NCI-H1092 treated with DMSO at 0.1 percent for 48 hours (cell line): ENCODE data around the gene SELENOO.

Experiments
- DNase-seq: peaks from one replicate; lab custom pipeline; 2025; lab: John Stamatoyannopoulos, UW

Gene SELENOO

DNA sequence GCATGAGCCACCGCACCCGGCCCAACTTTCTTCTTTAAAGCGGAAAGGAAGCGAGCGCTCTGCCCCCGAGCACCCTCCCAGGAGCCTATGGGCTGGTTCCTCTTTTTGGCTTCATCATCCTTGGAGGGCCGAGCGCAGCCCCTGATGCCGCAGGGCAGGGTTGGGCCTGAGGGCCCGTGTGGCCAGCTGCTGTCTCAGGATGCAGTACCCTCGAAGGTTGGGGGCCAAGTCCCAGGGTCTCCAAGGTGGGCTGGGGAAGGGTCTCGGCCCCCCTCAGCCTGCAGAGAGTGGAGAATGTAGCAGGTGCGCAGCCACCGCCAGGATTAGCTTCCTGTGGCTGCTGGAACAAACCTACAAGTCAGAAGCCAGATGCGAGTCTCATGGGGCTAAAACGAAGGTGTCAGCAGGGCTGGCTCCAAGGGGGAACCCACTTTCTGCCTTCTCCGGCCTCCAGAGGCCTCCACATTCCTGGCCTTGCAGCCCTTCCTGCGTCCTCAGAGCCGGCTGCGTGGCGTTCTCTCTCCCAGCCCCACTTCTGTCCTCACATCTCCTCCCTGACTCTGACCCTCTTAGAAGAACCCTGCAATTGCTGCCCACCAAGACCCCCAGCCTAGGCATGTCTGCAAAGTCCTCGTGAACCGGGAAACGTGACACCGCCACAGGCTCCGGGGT, 27.4 kb upstream of the SELENOO start:
- DNase-seq, result no peak

DNA sequence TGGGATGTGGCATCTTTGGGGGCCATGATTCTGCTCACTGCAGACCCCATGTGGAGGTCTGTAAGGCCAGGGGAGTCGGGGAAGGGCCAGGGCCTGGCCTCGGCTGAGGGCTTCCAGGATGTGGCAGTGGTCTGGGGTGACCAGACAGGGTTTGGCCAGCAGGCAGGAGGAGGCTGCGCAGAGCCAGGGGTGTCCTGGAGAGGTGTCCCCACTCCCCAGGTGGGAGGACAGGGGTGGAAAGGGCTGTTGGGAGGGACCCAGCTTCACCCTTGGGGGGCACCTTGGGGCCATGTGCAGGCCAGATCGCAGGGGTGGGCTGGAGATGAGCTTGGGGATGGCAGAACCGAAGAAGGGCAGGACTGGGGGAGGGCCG, 26.8 kb upstream of the SELENOO start:
- DNase-seq, result no peak

- DNase-seq, result no peak
Observed at GRCh38 chr22:50174382-50175190, 26.2 kb upstream of the SELENOO start.

DNA sequence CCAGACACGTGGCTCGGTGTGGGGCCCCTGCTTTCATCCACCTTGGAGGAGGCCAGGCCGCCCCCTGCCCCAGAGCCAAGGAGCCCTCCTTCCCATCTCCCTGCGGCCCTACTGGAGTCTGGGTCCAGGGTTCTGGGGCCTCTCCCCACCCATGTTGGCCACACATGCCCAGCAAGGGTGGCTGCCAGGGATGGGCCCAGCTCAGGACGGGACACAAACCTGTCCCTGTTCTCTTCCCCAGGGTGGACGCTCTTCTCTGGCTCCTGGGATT, 25.7 kb upstream of the SELENOO start:
- DNase-seq, result no peak

DNA sequence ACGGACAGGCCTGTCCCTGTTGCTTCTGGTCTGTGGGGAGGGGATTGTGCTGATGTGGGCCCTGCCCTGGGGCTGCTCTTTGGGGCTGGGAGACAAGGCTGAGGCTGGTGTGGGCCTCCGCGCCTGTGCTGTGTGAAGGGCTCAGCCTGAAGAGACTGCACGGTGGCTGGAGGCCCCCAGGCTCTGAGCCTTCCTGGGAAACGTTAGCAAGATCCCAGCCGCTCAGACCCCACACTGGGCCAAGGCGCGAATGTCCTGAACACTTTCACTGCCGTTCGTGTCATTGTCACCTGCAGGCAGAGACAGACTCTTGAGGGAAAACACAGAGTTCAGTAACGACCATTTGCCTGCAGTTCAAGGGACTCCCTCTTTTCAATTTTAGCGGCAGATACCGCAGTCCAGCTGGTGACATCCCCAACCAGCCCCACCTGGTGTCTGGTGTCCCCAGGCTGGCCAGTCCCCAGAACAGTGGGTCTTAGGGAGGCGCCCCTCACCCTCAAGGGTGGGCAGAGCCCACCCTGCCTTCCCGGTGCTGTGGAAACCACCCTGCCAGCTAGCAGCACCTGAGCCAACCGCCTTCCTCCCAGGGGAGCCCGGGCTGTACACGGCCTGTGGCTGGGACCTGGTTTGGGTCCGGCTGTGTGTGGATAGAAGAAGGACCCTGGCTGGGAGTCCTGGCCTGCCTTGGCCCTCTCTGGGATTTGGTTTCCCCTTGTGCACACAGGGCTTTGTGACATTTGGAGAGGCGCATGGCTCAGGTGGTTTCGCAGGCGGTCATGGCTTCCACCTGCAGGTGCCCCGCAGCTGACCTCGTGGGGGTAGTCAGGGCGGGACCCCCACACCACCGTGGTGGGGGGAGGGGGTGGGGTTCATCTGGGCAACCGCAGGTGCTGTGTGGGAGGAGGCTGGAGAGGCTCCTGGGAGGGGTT, 24.6 kb upstream of the SELENOO start:
- DNase-seq, result no peak

GRCh38 chr22:50176850-50177536, 23.8 kb upstream of the SELENOO start:
- no peak for DNase-seq

DNA sequence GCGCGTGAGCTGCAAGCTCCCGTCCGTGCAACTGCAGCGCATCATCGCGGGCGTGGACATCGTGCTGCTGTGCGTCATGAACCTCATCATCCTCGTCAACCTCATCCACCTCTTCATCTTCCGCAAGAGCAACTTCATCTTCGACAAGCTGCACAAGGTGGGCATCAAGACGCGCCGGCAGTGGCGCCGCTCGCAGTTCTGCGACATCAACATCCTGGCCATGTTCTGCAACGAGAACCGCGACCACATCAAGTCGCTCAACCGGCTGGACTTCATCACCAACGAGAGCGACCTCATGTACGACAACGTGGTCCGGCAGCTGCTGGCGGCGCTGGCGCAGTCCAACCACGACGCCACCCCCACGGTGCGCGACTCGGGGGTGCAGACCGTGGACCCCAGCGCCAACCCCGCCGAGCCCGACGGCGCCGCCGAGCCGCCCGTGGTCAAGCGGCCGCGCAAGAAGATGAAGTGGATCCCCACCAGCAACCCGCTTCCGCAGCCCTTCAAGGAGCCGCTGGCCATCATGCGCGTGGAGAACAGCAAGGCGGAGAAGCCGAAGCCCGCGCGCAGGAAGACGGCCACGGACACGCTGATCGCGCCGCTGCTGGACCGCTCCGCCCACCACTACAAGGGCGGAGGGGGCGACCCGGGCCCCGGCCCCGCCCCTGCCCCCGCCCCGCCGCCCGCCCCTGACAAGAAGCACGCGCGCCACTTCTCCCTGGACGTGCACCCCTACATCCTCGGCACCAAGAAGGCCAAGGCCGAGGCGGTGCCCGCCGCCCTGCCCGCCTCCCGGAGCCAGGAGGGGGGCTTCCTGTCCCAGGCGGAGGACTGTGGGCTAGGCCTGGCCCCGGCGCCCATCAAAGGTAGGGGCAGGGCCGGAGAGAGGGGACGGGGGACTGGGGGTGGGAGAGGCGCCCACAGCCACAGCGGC, 23.0 kb upstream of the SELENOO start:
- DNase-seq, result no peak

- no peak for DNase-seq
Observed at GRCh38 chr22:50178471-50178864, 22.3 kb upstream of the SELENOO start.

- DNase-seq, result no peak
Observed at GRCh38 chr22:50178871-50179869, 21.6 kb upstream of the SELENOO start.

DNA sequence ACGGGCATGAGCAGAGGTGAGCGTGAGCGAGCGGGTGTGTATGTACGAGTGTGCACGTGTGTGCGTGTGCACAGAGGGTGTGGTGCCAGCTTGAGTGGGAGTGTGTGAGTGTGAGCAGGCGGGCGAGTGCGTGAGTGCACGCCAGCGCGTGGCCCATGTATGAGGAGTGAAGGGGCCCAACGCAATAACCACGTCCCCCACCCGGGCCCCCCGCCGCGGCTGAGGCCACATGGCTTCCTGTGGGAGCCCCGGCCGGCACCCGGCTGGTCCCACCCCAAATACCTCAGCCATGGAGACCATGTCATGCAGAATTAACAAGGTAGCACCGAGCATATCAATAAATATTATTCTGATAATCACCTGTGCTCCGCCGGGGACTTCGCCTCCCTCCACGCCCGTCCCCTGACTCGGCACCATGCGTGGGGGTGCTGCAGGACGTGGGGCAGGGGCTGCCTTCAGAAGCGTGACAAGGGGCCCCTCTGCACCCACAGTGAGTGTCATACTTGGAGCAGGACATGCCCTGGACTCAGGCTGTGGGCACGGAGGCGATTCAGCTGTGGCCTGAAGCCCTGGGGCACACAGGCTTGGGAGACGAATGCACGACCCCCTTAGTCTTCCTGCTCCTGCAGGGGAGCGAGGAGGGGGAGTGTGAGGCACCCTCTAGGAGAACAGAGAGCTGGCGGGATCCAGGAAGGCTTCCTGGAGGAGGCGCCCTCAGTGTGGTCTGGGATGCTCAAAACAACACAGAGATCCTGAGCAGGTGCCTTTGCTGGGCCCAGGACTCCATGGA, 20.7 kb upstream of the SELENOO start:
- DNase-seq, result no peak

DNA sequence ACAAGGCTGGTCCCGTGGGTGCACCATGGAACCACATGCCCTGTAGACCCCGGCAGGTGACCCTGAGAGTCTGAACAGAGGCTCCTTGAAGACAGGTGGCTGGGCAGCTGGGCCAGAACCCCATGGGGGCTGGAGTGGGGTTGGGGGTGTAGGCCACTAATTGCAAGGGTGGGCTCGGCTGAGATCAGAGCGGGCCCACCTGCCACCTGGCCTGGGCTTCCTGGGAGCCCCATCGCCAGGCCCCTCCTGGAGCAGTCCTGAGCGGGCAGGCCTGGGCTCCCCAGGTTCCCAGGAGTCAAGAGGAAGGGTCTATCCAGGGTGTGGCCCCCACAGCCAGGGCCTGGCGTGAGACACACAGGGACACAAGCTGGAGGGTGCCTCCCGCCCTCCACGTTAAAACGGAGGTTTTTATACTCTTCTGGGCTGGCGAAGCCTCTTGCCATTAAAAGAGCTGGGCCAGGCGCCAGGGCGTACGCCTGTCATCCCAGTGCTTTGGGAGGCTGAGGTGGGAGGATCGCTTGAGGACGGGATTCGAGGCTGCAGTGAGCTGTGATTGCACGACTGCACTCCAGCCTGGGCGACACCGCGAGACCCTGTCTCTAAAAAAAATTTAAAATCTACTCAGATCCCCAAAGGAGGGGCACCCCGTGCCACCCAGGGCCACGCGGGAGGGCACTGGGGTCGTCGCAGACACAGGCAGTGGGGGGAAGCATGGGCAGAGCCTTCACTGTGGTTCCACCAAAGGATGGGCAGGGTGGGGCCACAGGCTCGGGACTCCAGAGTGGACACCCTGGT, 19.9 kb upstream of the SELENOO start:
- no peak for DNase-seq

DNA sequence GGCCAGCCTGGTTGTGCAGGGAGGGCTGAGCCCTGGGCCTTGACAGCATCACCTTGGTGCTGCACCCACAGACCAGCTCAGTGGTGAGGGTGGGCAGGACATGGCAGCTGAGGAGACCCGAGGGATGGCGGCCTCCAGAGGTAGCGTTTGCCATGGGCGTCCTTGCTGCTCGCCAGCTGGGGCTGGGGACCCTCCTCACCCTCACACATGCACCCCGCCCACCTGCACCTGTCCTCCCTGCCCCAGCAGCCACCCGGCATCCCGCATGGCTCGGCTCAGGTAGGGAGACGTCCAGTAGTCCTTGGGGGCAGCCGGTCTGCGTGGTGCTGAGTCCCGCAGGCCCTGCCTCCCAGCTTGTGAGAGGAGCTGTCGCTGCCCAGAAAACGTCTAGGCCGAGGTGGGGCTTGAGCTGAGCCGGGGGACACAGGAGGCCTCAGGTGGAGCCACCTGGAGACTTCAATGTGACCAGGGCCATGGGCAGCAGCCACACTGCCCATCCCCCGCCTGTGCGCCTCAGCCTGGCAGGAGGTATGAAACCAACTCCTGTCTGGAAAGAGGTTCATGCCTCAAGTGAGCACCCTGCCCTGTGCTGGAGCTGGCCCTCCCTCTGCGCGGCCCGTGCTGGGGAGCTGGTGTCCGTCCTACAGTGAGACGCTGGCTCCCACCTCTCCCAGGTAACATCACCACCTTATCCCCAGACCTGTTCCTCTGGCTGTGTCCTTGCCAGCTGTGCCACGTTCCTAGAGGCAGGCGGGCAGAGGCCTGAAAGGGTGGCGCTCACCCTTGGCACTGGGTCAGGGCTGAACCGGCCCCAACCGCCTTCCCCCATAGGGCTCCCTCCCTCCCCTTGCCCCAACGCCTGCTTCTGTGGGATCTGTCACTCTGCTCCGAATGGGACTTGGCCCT, 18.4 kb upstream of the SELENOO start:
- no peak for DNase-seq

GRCh38 chr22:50183141-50183971, 17.5 kb upstream of the SELENOO start:
- no peak for DNase-seq

DNA sequence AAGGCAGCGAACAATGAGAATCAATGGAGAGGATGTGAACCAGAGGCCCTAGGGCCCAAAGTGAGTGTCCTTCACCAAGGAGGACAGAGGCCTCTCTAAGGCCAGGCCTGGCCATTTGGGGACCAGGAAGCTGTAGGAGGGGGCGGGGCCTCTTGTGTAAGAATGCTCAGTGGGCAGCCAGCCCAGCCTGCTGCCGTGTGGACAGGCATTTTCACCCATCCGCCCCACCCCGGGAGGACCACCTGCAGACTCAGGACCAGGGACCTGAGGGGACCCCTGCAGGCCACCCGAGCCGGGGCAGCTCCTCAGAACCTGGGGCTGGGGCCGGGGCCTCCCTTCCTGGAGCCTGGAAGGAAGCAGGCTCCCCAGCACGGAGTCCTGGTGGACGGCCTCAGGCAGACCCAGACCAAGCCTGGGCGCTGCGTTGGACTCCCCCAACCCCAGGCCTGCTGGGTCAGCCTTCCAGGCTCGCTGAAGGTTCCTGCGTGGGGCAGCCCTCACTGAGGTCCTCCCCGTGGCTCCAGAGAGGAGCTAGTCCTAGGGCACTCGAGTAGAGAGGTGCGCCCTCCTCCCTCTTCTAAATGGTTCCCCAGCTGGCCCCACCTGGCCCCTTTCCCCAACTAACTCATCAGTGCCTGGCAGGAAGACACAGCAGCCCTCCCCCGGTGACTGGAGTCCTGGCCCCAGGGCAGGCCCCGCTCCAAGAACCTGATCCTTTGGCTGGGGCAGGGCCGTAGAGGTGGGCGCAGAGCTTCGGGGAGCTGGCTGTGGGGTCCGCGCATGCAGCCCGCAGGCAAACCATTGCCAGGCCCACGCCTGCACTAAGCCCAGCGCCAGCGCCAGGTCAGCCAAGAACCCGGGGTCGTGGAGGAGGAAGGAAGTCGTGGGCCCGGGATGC, 16.6 kb upstream of the SELENOO start:
- no peak for DNase-seq

DNA sequence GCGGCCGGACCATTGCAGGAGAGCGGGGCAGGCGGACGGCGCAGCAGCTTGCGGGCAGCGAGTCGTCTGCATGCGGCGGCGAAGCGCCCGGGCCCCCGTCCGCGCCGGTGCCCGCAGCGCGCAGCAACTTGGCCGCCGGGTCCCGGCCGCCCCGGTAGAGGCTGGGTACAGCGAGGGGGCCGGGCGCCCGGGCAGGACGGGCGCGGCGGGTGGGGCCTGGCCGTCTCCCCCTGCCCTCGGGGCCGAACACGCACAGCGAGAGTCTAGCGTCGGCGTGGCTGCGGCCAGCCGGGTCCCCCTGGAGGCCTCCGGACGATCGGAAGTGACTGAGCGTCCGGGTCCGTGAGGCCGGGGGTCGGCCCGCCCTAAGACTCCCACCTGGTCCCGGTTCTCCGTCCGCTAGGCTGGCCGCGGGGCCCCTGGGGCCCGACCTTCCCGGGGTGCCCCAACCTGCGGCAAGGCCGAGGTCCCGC, 15.9 kb upstream of the SELENOO start:
- no peak for DNase-seq
